Measurements from ENCODE around the gene SLC26A3. TPM values are rescaled to one million over a fixed set of nuclear protein-coding genes. Genes with fewer than 3 reads are reported as not detected.

SLC26A3 gene
- total RNA-seq, 2 experiments from 2014 or later, result not detected

DNA sequence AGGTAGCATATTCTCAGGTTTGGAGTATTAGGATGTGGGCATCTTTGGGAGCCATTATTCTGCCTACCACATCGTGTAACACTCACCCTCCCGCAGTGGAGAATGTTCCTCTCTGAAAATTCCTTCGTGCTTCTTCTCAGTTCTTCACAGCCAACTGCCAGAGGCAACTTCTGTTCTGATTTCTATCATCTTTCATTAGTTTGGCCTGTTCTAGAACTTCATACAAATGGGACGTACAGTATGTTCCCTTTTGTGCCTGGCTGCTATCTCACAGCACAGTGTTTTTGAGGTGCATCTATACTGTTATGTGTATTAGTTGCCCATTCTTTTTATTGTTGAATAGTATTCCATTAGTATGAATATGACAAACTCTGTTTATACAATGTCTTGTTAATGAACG, 8.9 kb upstream of the SLC26A3 start:
- POLR2A ChIA-PET, result no interaction called here
- Mint-ChIP-seq H3K27ac (no peak overlapping the region), H3K4me3 (no peak overlapping the region), H3K9me3 (no peaks in the 10 kb centered on the region), H3K27me3 (no peaks in the 10 kb centered on the region), H3K36me3 (no peaks in the 10 kb centered on the region), H3K4me1 (ENCODE audit: low read depth) (peaks cover 31% of the 10 kb centered on the region)
- DNase-seq, result no peak
- CTCF ChIA-PET, result no interaction called here
- intact Hi-C loops (cut with micrococcal nuclease), result loop anchor here (10.0 kb wide), 1 partner anchor 947 kb away; the partner anchor contains the start of gene PIK3CG

DNA sequence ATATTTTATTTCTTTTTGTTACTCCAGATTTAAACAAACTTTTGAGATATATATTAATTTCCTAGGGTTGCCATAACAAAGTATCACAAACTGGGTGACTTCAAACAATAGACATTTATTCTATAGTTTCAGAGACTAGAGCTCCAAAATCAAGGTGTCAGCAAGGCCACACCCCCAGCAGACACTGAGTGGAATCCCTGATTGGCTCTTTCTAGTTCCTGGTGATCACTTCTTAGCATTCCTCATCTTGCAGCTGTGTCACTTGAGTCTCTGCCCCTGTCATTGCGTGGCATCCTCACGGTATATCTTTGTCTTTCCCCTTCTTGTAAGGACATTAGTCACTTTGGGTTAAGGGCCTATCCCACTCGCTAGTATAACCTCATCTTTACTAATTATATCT, 7.6 kb upstream of the SLC26A3 start:
- Mint-ChIP-seq H3K27me3 (no peaks in the 10 kb centered on the region), H3K4me1 (ENCODE audit: low read depth) (peaks cover 23% of the 10 kb centered on the region), H3K27ac (no peak overlapping the region), H3K9me3 (no peaks in the 10 kb centered on the region), H3K4me3 (no peak overlapping the region), H3K36me3 (no peaks in the 10 kb centered on the region)
- intact Hi-C loops (cut with micrococcal nuclease), result loop anchor here (10.0 kb wide), 1 partner anchor 946 kb away; the partner anchor contains the start of gene PIK3CG
- CTCF ChIA-PET, result interaction anchor here (0.5 to 0.6 kb wide), 2 partner anchors 64 to 70 kb away, joined by 3 read pairs; no protein-coding TSS in a partner anchor
- POLR2A ChIA-PET, result no interaction called here
- peak; percentile 17 for DNase-seq

DNA sequence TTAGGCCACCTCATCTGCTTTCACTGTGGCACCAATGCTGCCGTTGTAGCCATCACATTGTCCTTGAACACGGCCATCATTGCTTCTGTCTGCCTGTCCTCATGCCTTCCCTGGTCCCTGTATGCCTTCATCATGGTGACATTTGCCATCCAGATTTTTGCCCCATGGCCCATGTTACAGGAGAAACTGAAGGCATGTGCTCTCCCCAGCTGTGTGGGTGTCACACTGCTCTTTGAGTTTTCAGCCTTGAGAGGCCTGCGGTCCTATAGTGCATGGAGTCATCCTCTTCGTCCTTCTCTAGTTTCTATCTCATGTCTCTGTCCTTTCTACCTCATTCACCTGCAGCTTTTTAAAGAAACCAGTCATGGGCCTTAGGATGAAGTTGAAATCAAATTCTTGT, 6.2 kb upstream of the SLC26A3 start:
- peaks cover 10% of the 10 kb centered on the region for H3K4me1 Mint-ChIP-seq (ENCODE audit: low read depth)
- ChIA-PET CTCF (no interaction called here), POLR2A (no interaction called here)
- intact Hi-C loops (cut with micrococcal nuclease), result no loop called here
- H3K27me3 Mint-ChIP-seq, result no peaks in the 10 kb centered on the region
- H3K27ac Mint-ChIP-seq, result no peak overlapping the region
- H3K4me3 Mint-ChIP-seq, result no peak overlapping the region
- DNase-seq, result no peak
- H3K9me3 Mint-ChIP-seq, result no peaks in the 10 kb centered on the region
- H3K36me3 Mint-ChIP-seq, result no peaks in the 10 kb centered on the region

DNA sequence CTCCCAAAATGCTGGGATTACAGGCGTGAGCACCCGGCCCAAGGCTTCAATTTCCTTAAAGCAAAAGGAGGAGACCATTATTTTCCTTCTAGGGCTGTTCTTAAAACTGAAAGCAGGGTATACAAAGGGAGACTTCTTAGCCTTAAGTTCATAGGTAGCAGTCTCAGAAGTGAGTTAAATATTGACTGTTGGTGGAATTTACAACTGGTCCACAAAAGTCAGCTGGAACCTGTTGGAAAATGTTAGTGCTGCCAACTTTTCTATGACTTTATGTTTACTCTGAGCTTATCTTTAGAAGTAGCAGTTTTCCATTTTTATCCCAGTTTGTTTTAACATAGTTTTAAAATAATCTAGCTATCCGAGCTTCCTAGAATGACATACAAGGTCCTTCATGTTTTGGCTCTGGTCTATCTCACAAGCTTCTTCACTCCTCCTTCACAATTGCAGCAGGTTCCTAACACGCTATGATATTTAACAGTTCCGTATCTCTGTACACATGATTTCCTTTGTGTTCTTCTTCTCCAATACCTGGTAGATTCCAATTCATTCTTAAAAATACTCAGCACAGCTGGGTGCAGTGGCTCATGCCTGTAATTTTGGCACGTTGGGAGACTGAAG, 3.3 kb downstream of the SLC26A3 start:
- peaks cover 2% of the 10 kb centered on the region for H3K27me3 Mint-ChIP-seq
- no peaks in the 10 kb centered on the region for H3K36me3 Mint-ChIP-seq
- intact Hi-C loops (cut with micrococcal nuclease), result no loop called here
- no peak for DNase-seq
- ChIA-PET CTCF (no interaction called here), POLR2A (no interaction called here)
- no peaks in the 10 kb centered on the region for H3K4me1 Mint-ChIP-seq (ENCODE audit: low read depth)
- no peak overlapping the region for H3K4me3 Mint-ChIP-seq
- H3K9me3 Mint-ChIP-seq, result no peaks in the 10 kb centered on the region
- no peak overlapping the region for H3K27ac Mint-ChIP-seq

DNA sequence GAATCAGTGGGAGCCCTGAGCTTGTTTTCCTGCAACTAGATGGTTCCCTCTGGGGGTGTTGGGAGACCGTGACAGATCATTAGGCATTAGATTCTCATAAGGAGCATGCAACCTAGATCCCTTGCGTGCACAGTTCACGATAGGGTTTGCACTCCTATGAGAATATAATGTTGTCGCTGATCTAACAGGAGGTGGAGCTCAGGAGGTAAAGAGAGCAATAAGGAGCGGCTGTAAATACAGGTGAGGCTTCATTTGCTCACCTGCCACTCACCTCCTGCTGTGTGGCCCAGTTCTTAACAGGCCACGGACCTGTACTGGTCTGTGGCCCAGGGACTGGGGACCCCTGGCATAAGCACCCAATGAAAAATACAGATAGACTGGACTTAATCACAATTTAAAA, 10.7 kb downstream of the SLC26A3 start:
- Mint-ChIP-seq H3K4me3 (no peak overlapping the region), H3K36me3 (no peaks in the 10 kb centered on the region), H3K27me3 (no peaks in the 10 kb centered on the region), H3K9me3 (no peaks in the 10 kb centered on the region), H3K4me1 (ENCODE audit: low read depth) (no peaks in the 10 kb centered on the region), H3K27ac (no peak overlapping the region)
- CTCF ChIA-PET, result no interaction called here
- intact Hi-C loops (cut with micrococcal nuclease), result no loop called here
- POLR2A ChIA-PET, result no interaction called here
- no peak for DNase-seq

DNA sequence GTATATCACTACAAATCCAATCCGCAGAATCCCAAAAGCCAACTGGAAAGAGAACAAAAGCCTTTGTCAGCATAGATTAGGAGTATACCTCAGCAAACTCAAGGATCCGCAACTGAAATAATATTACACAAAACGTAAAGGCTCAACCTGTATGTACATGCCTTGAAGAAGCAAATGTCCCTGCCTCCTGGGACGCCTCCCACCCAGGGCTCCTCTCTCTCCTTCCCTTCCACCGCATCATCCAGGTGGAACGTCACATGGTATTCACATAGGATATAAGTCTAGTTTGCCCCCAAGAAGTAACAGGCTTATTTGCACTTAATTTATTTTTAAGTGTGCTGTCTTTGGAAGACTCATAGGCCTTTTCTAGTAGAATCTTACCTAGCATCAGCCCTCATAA, 13.4 kb downstream of the SLC26A3 start:
- H3K4me3 Mint-ChIP-seq, result no peak overlapping the region
- POLR2A ChIA-PET, result no interaction called here
- no peaks in the 10 kb centered on the region for H3K36me3 Mint-ChIP-seq
- DNase-seq, result no peak
- CTCF ChIA-PET, result no interaction called here
- peaks cover 4% of the 10 kb centered on the region for H3K27me3 Mint-ChIP-seq
- H3K4me1 Mint-ChIP-seq (ENCODE audit: low read depth), result peaks cover 15% of the 10 kb centered on the region
- no peaks in the 10 kb centered on the region for H3K9me3 Mint-ChIP-seq
- no peak overlapping the region for H3K27ac Mint-ChIP-seq
- intact Hi-C loops (cut with micrococcal nuclease), result no loop called here

DNA sequence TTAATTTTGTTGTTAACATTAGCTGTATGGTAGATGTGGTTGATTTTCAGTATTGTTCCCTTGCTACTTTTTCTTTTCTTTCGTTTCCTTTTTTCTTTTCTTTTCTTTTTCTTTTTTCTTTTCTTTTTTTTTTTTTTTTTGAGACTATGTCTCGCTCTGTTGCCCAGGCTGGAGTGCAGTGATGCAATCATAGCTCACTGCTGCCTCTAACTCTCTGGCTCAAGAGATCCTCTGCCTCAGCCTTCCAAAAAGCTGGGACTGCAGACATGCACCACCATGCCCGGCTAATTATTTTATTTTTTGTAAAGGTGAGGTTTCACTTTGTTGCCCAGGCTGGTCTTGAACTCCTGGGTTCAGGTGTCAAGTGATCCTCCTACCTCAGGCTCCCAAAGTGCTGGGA, 14.4 kb downstream of the SLC26A3 start:
- CTCF ChIA-PET, result interaction anchor here (0.7 to 1.5 kb wide), 2 partner anchors 91 to 895 kb away, joined by 3 to 4 read pairs; no protein-coding TSS in a partner anchor

DNA sequence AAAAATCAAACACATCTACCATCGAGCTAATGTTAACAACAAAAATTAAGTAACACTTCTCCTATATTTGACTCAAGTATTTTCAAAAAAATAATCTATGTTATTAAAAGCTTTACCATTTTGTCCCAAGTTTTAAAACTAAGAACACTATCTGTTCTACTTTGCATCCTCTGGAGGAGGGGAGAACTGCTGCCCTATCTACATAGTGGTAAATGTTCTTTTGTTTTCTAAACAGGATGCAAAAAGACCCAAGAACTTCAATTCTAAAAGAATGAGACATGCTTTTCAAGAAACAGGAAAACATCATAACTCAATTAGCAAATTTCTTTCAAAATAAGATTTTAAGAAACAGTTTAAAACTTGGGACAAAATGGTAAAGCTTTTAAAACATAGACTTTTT, 14.8 kb downstream of the SLC26A3 start:
- H3K9me3 Mint-ChIP-seq, result no peaks in the 10 kb centered on the region
- no peak overlapping the region for H3K27ac Mint-ChIP-seq
- H3K36me3 Mint-ChIP-seq, result no peaks in the 10 kb centered on the region
- POLR2A ChIA-PET, result no interaction called here
- H3K4me3 Mint-ChIP-seq, result no peak overlapping the region
- DNase-seq, result no peak
- intact Hi-C loops (cut with micrococcal nuclease), result no loop called here
- peaks cover 15% of the 10 kb centered on the region for H3K4me1 Mint-ChIP-seq (ENCODE audit: low read depth)
- CTCF ChIA-PET, result interaction anchor here (0.7 to 1.5 kb wide), 2 partner anchors 91 to 894 kb away, joined by 3 to 4 read pairs; no protein-coding TSS in a partner anchor
- peaks cover 4% of the 10 kb centered on the region for H3K27me3 Mint-ChIP-seq

More for the DNA sequence above, 14.4 kb downstream of the SLC26A3 start:
- no peaks in the 10 kb centered on the region for H3K36me3 Mint-ChIP-seq
- H3K9me3 Mint-ChIP-seq, result no peaks in the 10 kb centered on the region
- intact Hi-C loops (cut with micrococcal nuclease), result no loop called here
- POLR2A ChIA-PET, result no interaction called here
- H3K4me3 Mint-ChIP-seq, result no peak overlapping the region
- peaks cover 15% of the 10 kb centered on the region for H3K4me1 Mint-ChIP-seq (ENCODE audit: low read depth)
- DNase-seq, result no peak
- peaks cover 4% of the 10 kb centered on the region for H3K27me3 Mint-ChIP-seq
- no peak overlapping the region for H3K27ac Mint-ChIP-seq

DNA sequence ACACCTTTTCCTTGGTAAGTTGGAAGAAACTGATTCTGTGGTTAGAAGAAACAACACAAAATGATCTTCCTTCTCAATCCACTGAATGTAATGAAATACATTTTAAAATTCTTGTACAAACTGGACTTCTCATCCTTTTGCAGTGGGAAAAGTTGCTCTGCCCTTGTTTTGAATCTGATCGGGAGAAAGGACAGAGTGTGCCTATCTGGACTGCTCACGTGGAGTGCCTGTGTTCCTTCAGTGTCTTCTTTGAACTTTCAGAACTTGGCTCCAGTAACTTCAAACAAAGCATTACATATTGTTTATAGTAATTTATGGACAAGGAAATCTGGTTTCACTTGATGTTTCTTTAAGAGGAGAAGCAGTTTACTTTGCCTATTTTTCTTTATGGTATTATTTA, 17.1 kb downstream of the SLC26A3 start:
- ChIA-PET CTCF (no interaction called here), POLR2A (no interaction called here)
- Mint-ChIP-seq H3K4me1 (ENCODE audit: low read depth) (peaks cover 15% of the 10 kb centered on the region), H3K36me3 (no peaks in the 10 kb centered on the region), H3K27me3 (peaks cover 4% of the 10 kb centered on the region), H3K4me3 (no peak overlapping the region), H3K9me3 (no peaks in the 10 kb centered on the region), H3K27ac (no peak overlapping the region)
- DNase-seq, result no peak
- intact Hi-C loops (cut with micrococcal nuclease), result no loop called here

DNA sequence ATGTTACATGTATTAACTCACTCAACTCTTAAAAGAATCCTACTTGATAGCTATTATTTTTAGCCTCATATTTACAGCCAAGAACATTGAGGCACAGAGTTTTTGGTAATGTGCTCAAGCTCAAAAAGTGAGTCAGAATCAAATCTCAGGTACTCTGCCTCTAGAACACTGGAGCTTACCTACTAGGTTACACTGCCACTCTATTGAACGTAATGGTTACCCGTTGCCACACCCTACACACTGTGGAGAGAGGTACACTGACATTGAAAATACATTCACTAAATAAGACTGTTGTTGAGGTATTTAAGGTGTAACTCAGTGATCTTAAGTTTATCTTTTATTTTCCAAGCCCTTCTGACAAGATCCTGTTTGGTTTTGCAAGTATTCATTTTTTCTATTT, 17.9 kb downstream of the SLC26A3 start:
- intact Hi-C loops (cut with micrococcal nuclease), result no loop called here
- Mint-ChIP-seq H3K27me3 (peaks cover 4% of the 10 kb centered on the region), H3K9me3 (no peaks in the 10 kb centered on the region), H3K4me3 (no peak overlapping the region), H3K27ac (no peak overlapping the region), H3K4me1 (ENCODE audit: low read depth) (peaks cover 15% of the 10 kb centered on the region), H3K36me3 (no peaks in the 10 kb centered on the region)
- no peak for DNase-seq
- ChIA-PET POLR2A (no interaction called here), CTCF (interaction anchor here (0.8 to 1.2 kb wide), 4 partner anchors 42 to 92 kb away, joined by 3 to 5 read pairs (median 3); no protein-coding TSS in a partner anchor)

DNA sequence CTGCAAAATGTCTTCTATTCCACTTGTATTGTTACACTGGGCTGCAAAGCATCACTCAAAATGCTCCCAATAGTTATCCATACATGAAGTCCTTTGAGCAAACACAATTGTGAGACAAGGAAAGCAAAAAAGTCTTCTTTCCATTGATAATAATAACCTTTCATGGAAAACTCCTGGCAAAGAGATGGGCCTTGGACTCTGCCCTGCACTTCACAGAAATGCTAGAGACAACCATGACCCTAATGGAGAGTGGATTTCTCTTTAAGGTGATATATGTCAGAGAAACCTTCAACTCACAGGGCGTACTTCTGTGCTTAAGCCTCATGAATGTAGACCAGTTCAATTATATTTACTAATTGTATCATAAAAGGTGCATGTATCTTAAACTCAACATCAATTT, 19.4 kb downstream of the SLC26A3 start:
- ChIA-PET POLR2A (no interaction called here), CTCF (no interaction called here)
- Mint-ChIP-seq H3K27ac (no peak overlapping the region), H3K9me3 (no peaks in the 10 kb centered on the region), H3K27me3 (peaks cover 4% of the 10 kb centered on the region), H3K4me1 (ENCODE audit: low read depth) (peaks cover 15% of the 10 kb centered on the region), H3K4me3 (no peak overlapping the region), H3K36me3 (no peaks in the 10 kb centered on the region)
- intact Hi-C loops (cut with micrococcal nuclease), result no loop called here
- no peak for DNase-seq

DNA sequence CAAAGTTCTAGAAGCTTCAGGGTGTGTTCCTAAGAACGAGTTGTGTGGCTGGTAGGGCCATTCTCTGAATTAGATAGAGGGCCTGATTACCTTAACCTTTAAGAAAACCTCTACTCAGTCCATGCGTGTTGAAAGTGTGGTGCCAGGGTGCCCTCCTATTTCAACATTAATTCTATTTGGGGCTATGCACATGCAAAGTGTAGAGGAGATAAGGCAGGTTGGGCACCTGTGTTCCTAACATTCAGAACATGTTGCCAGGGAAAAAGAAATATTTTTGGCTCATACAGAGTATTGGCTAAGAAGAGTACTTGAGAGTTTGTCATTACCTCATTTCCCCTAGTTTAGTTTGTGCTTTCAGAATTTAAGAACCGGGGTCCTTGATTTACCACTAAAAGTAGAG, 20.6 kb downstream of the SLC26A3 start:
- no peak overlapping the region for H3K4me3 Mint-ChIP-seq
- DNase-seq, result no peak
- H3K9me3 Mint-ChIP-seq, result no peaks in the 10 kb centered on the region
- CTCF ChIA-PET, result no interaction called here
- H3K4me1 Mint-ChIP-seq (ENCODE audit: low read depth), result peaks cover 15% of the 10 kb centered on the region
- no peaks in the 10 kb centered on the region for H3K36me3 Mint-ChIP-seq
- intact Hi-C loops (cut with micrococcal nuclease), result no loop called here
- H3K27me3 Mint-ChIP-seq, result peaks cover 4% of the 10 kb centered on the region
- no peak overlapping the region for H3K27ac Mint-ChIP-seq
- POLR2A ChIA-PET, result no interaction called here

DNA sequence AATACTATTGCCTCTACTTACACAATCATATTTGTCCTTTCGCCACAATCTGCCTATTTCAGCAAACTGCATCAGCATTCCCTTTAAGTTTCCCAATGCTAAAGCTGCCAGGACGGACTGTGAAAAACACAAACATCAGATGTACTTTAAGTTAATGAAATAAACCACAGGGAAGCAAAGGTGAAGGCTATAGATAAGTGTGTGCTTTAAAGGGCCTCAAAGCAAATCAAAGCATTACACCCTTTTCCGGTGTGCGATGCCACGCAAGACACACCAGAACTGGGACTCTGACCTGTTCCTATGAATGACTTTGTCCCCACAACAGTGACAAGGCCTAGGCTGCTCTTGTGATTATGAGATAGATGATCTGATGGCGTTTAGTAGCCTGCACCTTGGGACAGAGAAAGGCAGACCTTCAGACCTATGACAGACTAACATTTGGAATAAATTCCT, 23.4 kb downstream of the SLC26A3 start:
- CTCF ChIA-PET, result no interaction called here
- POLR2A ChIA-PET, result no interaction called here
- Mint-ChIP-seq H3K27ac (no peak overlapping the region), H3K4me1 (ENCODE audit: low read depth) (peaks cover under 1% of the 10 kb centered on the region), H3K4me3 (no peak overlapping the region), H3K9me3 (no peaks in the 10 kb centered on the region), H3K27me3 (no peaks in the 10 kb centered on the region), H3K36me3 (no peaks in the 10 kb centered on the region)
- intact Hi-C loops (cut with micrococcal nuclease), result no loop called here
- no peak for DNase-seq

Measured in activated CD4-positive, alpha-beta memory T cell treated with anti-CD3 and anti-CD28 coated beads for 36 hours (primary cell).